Ovary (tissue), 3 donors: Measurements from ENCODE around the gene DAPK1.

Experiments
- EP300 ChIP-seq: sonication (generic); formaldehyde crosslinking; IDR thresholded peaks from one replicate; pipeline ENCODE4 v1.6.1; 2017; ENCODE audit warnings: antibody characterized with exemption
- POLR2A ChIP-seq: fragments of 450-650 bp; IDR thresholded peaks from one replicate; pipeline ENCODE4 v1.6.1; 2017; ENCODE audit warnings: antibody characterized with exemption, mild to moderate bottlenecking, moderate library complexity
- TF ChIP-seq, protein P1 (sequence below), 3 donors: fragments of 450-650 bp in 2 of 3; fragments of 200-600 bp in 1 of 3; IDR thresholded peaks; one replicate each; pipeline versions ENCODE4 v1.5.1 to v1.8.0; 2016 to 2022; ENCODE audit warnings: antibody characterized with exemption in 3 of 3, mild to moderate bottlenecking in 1 of 3
- donor health status: DM: no; HTN: no; CAD: no.

DNA sequence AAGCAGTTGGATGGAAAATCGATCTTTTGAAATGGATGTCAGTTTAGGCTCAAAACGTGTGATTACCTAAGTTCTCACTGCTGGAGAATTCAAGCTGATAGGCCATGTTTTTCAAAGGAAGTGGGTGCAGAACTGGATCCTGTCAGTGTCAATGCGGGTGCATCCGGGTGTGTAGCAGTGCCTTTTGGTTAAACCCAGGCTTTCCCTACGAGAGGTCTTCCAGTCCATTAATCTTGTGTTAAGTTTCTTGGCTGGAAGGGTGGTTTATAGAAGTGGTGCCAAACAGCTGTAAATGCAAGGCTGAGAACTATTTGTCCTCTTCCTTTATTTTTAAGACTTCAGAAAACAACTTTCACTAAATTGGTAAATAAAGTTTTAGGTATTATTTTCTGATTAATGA, 71.9 kb downstream of the DAPK1 start:
- TF ChIP-seq, protein P1, sequence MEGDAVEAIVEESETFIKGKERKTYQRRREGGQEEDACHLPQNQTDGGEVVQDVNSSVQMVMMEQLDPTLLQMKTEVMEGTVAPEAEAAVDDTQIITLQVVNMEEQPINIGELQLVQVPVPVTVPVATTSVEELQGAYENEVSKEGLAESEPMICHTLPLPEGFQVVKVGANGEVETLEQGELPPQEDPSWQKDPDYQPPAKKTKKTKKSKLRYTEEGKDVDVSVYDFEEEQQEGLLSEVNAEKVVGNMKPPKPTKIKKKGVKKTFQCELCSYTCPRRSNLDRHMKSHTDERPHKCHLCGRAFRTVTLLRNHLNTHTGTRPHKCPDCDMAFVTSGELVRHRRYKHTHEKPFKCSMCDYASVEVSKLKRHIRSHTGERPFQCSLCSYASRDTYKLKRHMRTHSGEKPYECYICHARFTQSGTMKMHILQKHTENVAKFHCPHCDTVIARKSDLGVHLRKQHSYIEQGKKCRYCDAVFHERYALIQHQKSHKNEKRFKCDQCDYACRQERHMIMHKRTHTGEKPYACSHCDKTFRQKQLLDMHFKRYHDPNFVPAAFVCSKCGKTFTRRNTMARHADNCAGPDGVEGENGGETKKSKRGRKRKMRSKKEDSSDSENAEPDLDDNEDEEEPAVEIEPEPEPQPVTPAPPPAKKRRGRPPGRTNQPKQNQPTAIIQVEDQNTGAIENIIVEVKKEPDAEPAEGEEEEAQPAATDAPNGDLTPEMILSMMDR (IDR thresholded peaks at IDR 0.05), result no peak
- TF ChIP-seq POLR2A (no peak), EP300 (no peak)
